Lower lobe of right lung (tissue), 2 donors: ENCODE data around the gene MAEL. TPM values are rescaled to one million over a fixed set of nuclear protein-coding genes. Genes with fewer than 3 reads are reported as not detected.
"Not testable (repeated sequence)": the region's sequence is repeated elsewhere in the genome, so short reads cannot be mapped to it uniquely, and the experiment has no call there.

ENCODE experiments used
- ATAC-seq, 2 donors: fragments of 200-7000 bp; cut with Tn5 transposase; one replicate each; pipeline ENCODE4 v1.9.1; 2020 to 2022; ENCODE audit warnings: mild to moderate bottlenecking in 2 of 2, moderate library complexity in 2 of 2
- DNase-seq: peaks from one replicate; pipeline ENCODE4 v3.0.0-alpha.2; 2020
- H3K27ac ChIP-seq: fragments of 200-600 bp; one replicate; pipeline ENCODE4 v1.8.0; 2022
- H3K27me3 ChIP-seq: fragments of 200-600 bp; one replicate; pipeline ENCODE4 v1.8.0; 2022; ENCODE audit warnings: low read depth
- H3K36me3 ChIP-seq: fragments of 200-600 bp; one replicate; pipeline ENCODE4 v1.8.0; 2022; ENCODE audit warnings: mild to moderate bottlenecking
- H3K4me1 ChIP-seq: fragments of 200-600 bp; one replicate; pipeline ENCODE4 v1.8.0; 2022
- H3K4me3 ChIP-seq: fragments of 200-600 bp; one replicate; pipeline ENCODE4 v1.8.0; 2022; ENCODE audit warnings: mild to moderate bottlenecking
- H3K9me3 ChIP-seq: fragments of 200-600 bp; one replicate; pipeline ENCODE4 v1.8.0; 2022
- intact Hi-C: fragments of 100-400 bp; cut with DNase I; formaldehyde crosslinking; loops from one replicate; pipeline ENCODE4 v1.11.0; 2022
- total RNA-seq: library from RNA; stranded (reverse); fragmentation: NEBNext Ultra II Directional; extraction: Animal tissue kit (Norgen Biotek cat#: 25700); gene quantifications from one replicate; pipeline ENCODE4 v1.2.1, GENCODE V29; 2021
- TF ChIP-seq, protein P1 (sequence below): fragments of 200-600 bp; IDR thresholded peaks from one replicate; pipeline ENCODE4 v1.8.0; 2022; ENCODE audit warnings: antibody characterized with exemption, mild to moderate bottlenecking
- donor health status: DM: no; HTN: yes; CAD: no; lungs with severe emphysema.

The MAEL gene
- total RNA-seq, 1 donor from 2014 or later = not detected

DNA sequence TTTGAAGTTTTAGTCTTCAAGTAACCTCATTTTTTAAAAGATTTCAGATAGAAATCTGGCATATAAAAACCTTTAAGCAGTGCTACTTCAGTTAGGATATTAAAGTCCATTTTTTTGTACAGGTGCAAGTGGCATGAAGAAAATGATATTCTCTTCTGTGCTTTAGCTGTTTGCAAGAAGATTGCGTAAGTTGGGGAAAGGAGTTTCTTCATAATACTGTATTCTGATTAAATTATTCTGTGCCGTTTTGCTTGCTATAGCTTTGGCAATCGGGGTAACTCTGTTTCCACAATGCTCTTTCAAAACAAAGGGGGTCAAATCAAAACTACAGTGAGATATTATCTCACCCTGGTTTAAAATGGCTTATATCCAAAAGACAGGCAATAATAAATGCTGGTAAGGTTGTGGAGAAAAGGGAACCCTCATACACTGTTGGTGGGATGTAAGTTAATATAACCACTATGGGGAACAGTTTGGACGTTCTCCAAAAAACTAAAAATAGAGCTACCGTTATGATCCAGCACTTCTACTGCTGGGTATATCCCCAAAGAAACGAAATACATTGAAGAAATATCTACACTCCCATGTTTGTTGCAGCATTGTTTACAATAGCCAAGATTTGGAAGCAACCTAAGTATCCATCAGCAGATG, 27.1 kb downstream of the MAEL start:
- DNase-seq = no peak
- no peaks in the 10 kb centered on the region for H3K9me3 ChIP-seq
- no peak for ATAC-seq
- no peak overlapping the region for H3K27ac ChIP-seq
- intact Hi-C loops = no loop called here
- H3K4me3 ChIP-seq = no peak overlapping the region
- H3K4me1 ChIP-seq = no peaks in the 10 kb centered on the region
- no peaks in the 10 kb centered on the region for H3K36me3 ChIP-seq
- no peaks in the 10 kb centered on the region for H3K27me3 ChIP-seq
- TF ChIP-seq, protein P1, sequence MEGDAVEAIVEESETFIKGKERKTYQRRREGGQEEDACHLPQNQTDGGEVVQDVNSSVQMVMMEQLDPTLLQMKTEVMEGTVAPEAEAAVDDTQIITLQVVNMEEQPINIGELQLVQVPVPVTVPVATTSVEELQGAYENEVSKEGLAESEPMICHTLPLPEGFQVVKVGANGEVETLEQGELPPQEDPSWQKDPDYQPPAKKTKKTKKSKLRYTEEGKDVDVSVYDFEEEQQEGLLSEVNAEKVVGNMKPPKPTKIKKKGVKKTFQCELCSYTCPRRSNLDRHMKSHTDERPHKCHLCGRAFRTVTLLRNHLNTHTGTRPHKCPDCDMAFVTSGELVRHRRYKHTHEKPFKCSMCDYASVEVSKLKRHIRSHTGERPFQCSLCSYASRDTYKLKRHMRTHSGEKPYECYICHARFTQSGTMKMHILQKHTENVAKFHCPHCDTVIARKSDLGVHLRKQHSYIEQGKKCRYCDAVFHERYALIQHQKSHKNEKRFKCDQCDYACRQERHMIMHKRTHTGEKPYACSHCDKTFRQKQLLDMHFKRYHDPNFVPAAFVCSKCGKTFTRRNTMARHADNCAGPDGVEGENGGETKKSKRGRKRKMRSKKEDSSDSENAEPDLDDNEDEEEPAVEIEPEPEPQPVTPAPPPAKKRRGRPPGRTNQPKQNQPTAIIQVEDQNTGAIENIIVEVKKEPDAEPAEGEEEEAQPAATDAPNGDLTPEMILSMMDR = no peak

DNA sequence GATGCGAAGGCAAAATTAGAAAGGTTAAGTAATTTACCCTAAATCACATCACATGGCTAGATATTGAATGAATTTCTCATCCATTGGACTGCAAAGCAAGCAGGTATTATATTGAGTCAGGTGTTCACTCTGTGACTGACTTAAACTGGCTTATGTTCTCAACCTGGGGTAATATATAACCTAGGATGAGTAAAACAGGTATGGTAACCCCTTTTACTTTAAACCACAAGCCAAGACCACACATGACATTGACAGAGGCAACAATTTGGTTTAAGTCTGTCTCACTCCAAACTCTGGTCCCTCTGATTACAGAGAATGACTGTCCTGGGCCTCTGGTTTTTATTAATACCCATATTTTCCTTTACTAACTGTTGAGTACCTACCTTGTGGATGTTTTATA, 33.3 kb downstream of the MAEL start:
- Histone ChIP-seq H3K4me1 (no peaks in the 10 kb centered on the region), H3K27ac (no peak overlapping the region), H3K27me3 (peaks cover 9% of the 10 kb centered on the region), H3K4me3 (no peak overlapping the region), H3K36me3 (no peaks in the 10 kb centered on the region), H3K9me3 (no peaks in the 10 kb centered on the region)
- intact Hi-C loops = no loop called here
- ATAC-seq (no peak), DNase-seq (no peak)
- TF ChIP-seq, protein P1 = no peak

- DNase-seq, H3K9me3 ChIP-seq, H3K27ac ChIP-seq, ATAC-seq, H3K27me3 ChIP-seq, H3K4me1 ChIP-seq, H3K4me3 ChIP-seq, intact Hi-C loops, H3K36me3 ChIP-seq: not testable (repeated sequence)
Observed at GRCh38 chr1:167029553-167029952, 40.5 kb downstream of the MAEL start.

GRCh38 chr1:167033646-167034045, 44.6 kb downstream of the MAEL start:
- TF ChIP-seq, protein P1 = no peak
- Histone ChIP-seq H3K9me3 (no peaks in the 10 kb centered on the region), H3K4me3 (no peak overlapping the region), H3K36me3 (no peaks in the 10 kb centered on the region), H3K27me3 (no peaks in the 10 kb centered on the region), H3K27ac (no peak overlapping the region), H3K4me1 (no peaks in the 10 kb centered on the region)
- intact Hi-C loops = no loop called here
- no peak for DNase-seq
- no peak for ATAC-seq

DNA sequence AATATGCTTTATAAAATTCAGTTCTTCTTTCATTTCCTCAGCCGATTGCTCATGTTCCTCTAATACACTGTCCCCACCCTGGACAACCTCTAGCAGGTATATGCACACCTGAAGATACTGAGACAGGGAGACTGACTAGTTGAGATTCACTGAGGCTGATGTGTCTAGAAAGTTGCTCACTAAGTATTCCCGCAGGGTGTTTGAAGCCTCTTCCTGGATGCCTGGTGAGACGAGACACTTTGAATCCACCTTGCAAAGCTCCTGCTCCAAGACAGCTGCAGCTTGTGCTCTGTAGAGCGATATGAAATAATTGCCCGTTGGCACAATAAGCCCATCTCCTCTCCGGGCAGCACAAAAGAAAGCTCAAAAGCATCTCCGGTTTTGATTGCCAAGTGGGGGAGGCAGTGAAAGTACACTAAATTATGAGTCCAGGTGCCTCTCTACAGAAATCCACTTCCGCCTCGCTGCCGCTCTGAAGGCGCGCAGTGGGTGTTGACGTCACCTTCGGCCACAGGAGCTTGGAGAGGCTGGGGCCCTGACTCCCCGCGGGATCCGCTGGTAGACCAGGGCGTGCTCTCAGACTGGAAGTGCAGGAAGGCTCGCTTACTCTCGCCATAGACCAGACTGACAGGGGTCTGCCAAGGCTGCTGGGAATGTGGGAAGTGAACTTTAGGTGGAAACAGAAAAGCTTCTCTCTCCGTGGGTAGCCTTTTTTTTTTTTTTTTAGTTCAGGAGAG, 54.8 kb downstream of the MAEL start:
- intact Hi-C loops = no loop called here
- peak; percentile 89 for DNase-seq
- Histone ChIP-seq H3K27me3 (no peaks in the 10 kb centered on the region), H3K9me3 (no peaks in the 10 kb centered on the region), H3K4me3 (peak overlapping the region; percentile 44), H3K36me3 (no peaks in the 10 kb centered on the region), H3K4me1 (peaks cover 5% of the 10 kb centered on the region), H3K27ac (peak overlapping the region; percentile 20)
- peak; percentile 96 to 99 for ATAC-seq
- TF ChIP-seq, protein P1 = no peak

DNA sequence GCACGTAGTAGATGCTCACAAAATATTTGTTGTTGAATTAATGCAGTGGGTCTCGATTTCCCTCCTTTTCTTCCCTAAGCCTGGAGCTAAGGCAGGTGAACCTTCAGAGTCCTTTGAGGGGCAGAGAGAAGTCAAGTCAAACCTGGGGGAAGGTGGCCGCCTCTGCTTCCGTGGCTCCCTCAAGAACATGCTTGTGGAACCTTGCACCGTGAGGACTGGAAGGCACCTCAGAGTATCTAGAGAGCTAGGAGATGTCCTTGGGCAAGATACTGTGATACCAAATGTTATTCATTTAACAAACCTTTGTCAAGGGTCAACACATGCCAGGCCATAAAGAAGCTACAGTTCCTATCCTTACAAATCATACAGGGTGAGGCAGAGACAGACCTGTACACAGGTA, 62.8 kb downstream of the MAEL start:
- ATAC-seq (no peak), DNase-seq (no peak)
- Histone ChIP-seq H3K27me3 (no peaks in the 10 kb centered on the region), H3K36me3 (no peaks in the 10 kb centered on the region), H3K9me3 (no peaks in the 10 kb centered on the region), H3K4me3 (no peak overlapping the region), H3K4me1 (no peaks in the 10 kb centered on the region), H3K27ac (no peak overlapping the region)
- TF ChIP-seq, protein P1 = no peak
- intact Hi-C loops = no loop called here
